ENCODE measurements around the gene RUFY4. TPM values are rescaled to one million over a fixed set of nuclear protein-coding genes. Genes with fewer than 3 reads are reported as not detected.

The RUFY4 gene
- total and polyA plus RNA-seq, 9 of the 15 experiments (the other 6 are each of a cell fraction or from before 2014, with no cell fraction given): not detected

DNA sequence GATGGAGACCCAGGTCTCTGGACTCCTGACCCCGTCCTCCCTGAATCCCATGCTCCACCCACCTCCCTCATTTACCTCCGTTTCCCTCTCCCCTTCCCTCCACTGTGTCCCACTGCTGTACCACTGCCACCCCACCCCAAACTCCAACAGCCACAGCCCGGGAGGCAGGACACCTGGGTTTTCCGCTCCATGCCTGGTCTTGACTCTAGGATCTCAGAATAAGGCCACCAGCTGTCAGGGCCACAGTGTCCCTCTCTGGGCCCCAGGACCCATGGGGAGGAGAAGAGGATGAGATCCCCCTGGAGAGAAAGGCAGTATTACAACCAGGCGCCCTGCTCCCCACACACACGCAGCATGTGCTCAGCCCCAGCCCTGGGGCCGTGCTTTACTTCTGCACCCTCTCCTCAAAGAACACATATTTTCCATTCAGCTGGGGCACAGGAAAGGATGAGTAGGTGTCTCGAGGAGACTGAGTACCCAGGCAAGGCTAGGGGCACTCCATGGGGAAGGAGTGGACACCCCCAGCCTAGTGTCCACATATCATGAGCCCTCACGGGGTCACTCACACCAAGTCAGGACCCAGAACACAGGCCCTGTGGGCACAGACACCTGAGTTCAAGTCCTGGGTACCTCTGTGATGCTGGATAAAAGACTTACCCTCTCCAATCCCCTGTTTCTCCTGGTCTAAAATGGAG is 700 bp downstream of the RUFY4 start (continued):
- no peak for TF ChIP-seq POLR2B (IDR thresholded peaks at IDR 0.05; ENCODE audit: low read depth, partially characterized antibody)

DNA sequence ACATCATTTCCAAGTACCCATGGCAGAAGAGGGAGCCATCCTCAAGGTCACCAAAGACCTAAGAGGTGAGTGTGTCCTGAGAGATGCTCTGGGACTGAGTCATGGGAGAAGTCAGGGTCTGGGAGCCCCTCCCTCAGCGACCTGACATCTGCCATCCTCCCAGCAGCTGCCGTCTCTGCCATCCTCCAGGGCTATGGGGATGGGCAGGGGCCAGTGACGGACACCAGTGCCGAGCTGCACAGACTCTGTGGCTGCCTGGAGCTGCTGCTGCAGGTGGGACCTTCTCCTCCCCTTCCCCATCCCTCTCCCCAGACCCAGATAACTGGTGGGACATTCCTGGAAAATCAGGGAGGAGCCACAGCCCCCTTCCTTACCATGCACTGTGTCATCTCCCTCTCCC is 1.5 kb downstream of the RUFY4 start:
- no TSS peak for BruUV-seq (replicated peaks)
- no peaks in the 10 kb centered on the region for H4K20me1 ChIP-seq (replicated peaks; ENCODE audit: control insufficient read depth, insufficient read depth, low read length)
- H3K4me1 ChIP-seq (replicated peaks in 1 of 2; ENCODE audit: control insufficient read depth in 2 of 2, insufficient read depth in 2 of 2, low read length in 2 of 2): no peaks in the 10 kb centered on the region; a peak in 2 of 5 replicates
- ATAC-seq (no peak), FAIRE-seq (no peak), DNase-seq (ENCODE audit: extremely low read depth in 1 of 4, low spot score in 3 of 4) (no peak)
- H2AFZ ChIP-seq (ENCODE audit: low read depth, low read length): no peak overlapping the region
- intact Hi-C loops (cut with micrococcal nuclease): no loop called here
- in situ Hi-C loops (cut with MboI): no loop called here
- H3K36me3 ChIP-seq (ENCODE audit: control insufficient read depth, insufficient read depth, low read length): no peaks in the 10 kb centered on the region
- ChIA-PET POLR2A (no interaction called here), CTCF (ENCODE audit: low intra/inter-chr PET ratio) (no interaction called here)
- H3K4me2 ChIP-seq (ENCODE audit: insufficient read depth, low read length): no peak overlapping the region
- no peak overlapping the region for H3K9ac ChIP-seq (ENCODE audit: insufficient read depth in 1 of 2, low read depth in 2 of 2, low read length in 2 of 2)
- H3K9me3 ChIP-seq (replicated peaks; ENCODE audit: control insufficient read depth, insufficient read depth, low read depth, low read length): no peaks in the 10 kb centered on the region
- no peak overlapping the region for H3K4me3 ChIP-seq
- peaks cover 0 to 40% of the 10 kb centered on the region in 2 experiments; a peak in 2 of 5 replicates for H3K27me3 ChIP-seq (ENCODE audit: control insufficient read depth in 2 of 2, insufficient read depth in 2 of 2, low read length in 2 of 2)
- 2% methylated on average over 4 of the region's 4 CpGs for WGBS (ENCODE audit: insufficient coverage, low coverage, missing lambda C conversion rate)
- no peak overlapping the region for H3K27ac ChIP-seq (ENCODE audit: extremely low read depth, low read depth, low read length)
- H3K9me1 ChIP-seq (ENCODE audit: control insufficient read depth, insufficient read depth, low read length): no peaks in the 10 kb centered on the region
- no peaks in the 10 kb centered on the region for H3K79me2 ChIP-seq (ENCODE audit: control insufficient read depth, insufficient read depth, low read length)
- TF ChIP-seq NCOA4 (IDR thresholded peaks at IDR 0.05; ENCODE audit: partially characterized antibody): no peak
- TF ChIP-seq ETV1 (tag; conservative IDR thresholded peaks at IDR 0.05; ENCODE audit: low read depth): no peak
- TF ChIP-seq POLR2G (IDR thresholded peaks at IDR 0.05; ENCODE audit: low read depth, low read length): no peak
- TF ChIP-seq, protein P1, sequence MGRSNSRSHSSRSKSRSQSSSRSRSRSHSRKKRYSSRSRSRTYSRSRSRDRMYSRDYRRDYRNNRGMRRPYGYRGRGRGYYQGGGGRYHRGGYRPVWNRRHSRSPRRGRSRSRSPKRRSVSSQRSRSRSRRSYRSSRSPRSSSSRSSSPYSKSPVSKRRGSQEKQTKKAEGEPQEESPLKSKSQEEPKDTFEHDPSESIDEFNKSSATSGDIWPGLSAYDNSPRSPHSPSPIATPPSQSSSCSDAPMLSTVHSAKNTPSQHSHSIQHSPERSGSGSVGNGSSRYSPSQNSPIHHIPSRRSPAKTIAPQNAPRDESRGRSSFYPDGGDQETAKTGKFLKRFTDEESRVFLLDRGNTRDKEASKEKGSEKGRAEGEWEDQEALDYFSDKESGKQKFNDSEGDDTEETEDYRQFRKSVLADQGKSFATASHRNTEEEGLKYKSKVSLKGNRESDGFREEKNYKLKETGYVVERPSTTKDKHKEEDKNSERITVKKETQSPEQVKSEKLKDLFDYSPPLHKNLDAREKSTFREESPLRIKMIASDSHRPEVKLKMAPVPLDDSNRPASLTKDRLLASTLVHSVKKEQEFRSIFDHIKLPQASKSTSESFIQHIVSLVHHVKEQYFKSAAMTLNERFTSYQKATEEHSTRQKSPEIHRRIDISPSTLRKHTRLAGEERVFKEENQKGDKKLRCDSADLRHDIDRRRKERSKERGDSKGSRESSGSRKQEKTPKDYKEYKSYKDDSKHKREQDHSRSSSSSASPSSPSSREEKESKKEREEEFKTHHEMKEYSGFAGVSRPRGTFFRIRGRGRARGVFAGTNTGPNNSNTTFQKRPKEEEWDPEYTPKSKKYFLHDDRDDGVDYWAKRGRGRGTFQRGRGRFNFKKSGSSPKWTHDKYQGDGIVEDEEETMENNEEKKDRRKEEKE (IDR thresholded peaks at IDR 0.05; ENCODE audit: borderline replicate concordance in 1 of 2, control insufficient read depth in 1 of 2, low read depth in 2 of 2, low read length in 1 of 2): no peak
- no peak for TF ChIP-seq ETV5 (CRISPR knock-in tag; IDR thresholded peaks at IDR 0.05; ENCODE audit: low read depth)
- TF ChIP-seq RBM17 (IDR thresholded peaks at IDR 0.05; ENCODE audit: borderline replicate concordance, low read depth, low read length): no peak
- TF ChIP-seq, protein P2, sequence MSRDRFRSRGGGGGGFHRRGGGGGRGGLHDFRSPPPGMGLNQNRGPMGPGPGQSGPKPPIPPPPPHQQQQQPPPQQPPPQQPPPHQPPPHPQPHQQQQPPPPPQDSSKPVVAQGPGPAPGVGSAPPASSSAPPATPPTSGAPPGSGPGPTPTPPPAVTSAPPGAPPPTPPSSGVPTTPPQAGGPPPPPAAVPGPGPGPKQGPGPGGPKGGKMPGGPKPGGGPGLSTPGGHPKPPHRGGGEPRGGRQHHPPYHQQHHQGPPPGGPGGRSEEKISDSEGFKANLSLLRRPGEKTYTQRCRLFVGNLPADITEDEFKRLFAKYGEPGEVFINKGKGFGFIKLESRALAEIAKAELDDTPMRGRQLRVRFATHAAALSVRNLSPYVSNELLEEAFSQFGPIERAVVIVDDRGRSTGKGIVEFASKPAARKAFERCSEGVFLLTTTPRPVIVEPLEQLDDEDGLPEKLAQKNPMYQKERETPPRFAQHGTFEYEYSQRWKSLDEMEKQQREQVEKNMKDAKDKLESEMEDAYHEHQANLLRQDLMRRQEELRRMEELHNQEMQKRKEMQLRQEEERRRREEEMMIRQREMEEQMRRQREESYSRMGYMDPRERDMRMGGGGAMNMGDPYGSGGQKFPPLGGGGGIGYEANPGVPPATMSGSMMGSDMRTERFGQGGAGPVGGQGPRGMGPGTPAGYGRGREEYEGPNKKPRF (IDR thresholded peaks at IDR 0.05; ENCODE audit: low read depth, low read length): no peak
- TF ChIP-seq, protein P3, sequence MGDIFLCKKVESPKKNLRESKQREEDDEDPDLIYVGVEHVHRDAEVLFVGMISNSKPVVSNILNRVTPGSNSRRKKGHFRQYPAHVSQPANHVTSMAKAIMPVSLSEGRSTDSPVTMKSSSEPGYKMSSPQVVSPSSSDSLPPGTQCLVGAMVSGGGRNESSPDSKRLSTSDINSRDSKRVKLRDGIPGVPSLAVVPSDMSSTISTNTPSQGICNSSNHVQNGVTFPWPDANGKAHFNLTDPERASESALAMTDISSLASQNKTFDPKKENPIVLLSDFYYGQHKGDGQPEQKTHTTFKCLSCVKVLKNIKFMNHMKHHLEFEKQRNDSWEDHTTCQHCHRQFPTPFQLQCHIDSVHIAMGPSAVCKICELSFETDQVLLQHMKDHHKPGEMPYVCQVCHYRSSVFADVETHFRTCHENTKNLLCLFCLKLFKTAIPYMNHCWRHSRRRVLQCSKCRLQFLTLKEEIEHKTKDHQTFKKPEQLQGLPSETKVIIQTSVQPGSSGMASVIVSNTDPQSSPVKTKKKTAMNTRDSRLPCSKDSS (IDR thresholded peaks at IDR 0.05; ENCODE audit: low read depth, partially characterized antibody): no peak

Data from K562 (cell line).